Neuronal stem cell (in vitro differentiated cells): ENCODE results near the gene ERCC6L2.

Source experiments
- DNase-seq: peaks from one replicate; pipeline ENCODE4 v3.0.0-alpha.2; 2013; ENCODE audit warnings: low spot score
- H2AFZ ChIP-seq: one replicate; pipeline ENCODE4 v1.6.1; 2013; ENCODE audit warnings: mild to moderate bottlenecking, low read length, inconsistent platforms
- H2AK5ac ChIP-seq: 2 replicates; pipeline ENCODE4 v1.6.1; 2013; ENCODE audit warnings: low read depth, mild to moderate bottlenecking, inconsistent platforms, low read length, moderate library complexity, mixed read lengths
- H2BK120ac ChIP-seq: 2 replicates; pipeline ENCODE4 v1.6.1; 2013; ENCODE audit warnings: low read depth, mild to moderate bottlenecking, inconsistent platforms, low read length, moderate library complexity, mixed read lengths
- H2BK12ac ChIP-seq: one replicate; pipeline ENCODE4 v1.6.1; 2013; ENCODE audit warnings: low read length, inconsistent platforms
- H2BK15ac ChIP-seq: 2 replicates; pipeline ENCODE4 v1.6.1; 2013; ENCODE audit warnings: mild to moderate bottlenecking, low read length, inconsistent platforms, mixed read lengths
- H2BK5ac ChIP-seq: one replicate; pipeline ENCODE4 v1.6.1; 2013; ENCODE audit warnings: inconsistent platforms, mild to moderate bottlenecking, low read length, moderate library complexity
- H3K14ac ChIP-seq: one replicate; pipeline ENCODE4 v1.6.1; 2013; ENCODE audit warnings: low read length, inconsistent platforms
- H3K18ac ChIP-seq: 2 replicates; pipeline ENCODE4 v1.6.1; 2013; ENCODE audit warnings: low read length, inconsistent platforms
- H3K23ac ChIP-seq: 2 replicates; pipeline ENCODE4 v1.6.1; 2013; ENCODE audit warnings: low read depth, mild to moderate bottlenecking, mixed read lengths, low read length, inconsistent platforms; ENCODE audit not compliant: poor library complexity
- H3K27ac ChIP-seq: replicated peaks from 3 replicates; pipeline ENCODE4 v1.5.1; 2013; ENCODE audit warnings: low read length, inconsistent platforms
- H3K27me3 ChIP-seq, 3 experiments: 2 replicates each; pipeline ENCODE4 v1.6.1; 2013; ENCODE audit warnings: low read length in 3 of 3, mild to moderate bottlenecking in 2 of 3, inconsistent platforms in 1 of 3, low read depth in 1 of 3, mixed read lengths in 1 of 3, moderate library complexity in 1 of 3; ENCODE audit not compliant: control insufficient read depth in 3 of 3, insufficient read depth in 3 of 3
- H3K36me3 ChIP-seq, 2 donors: replicated peaks in 1 of 2; 2 replicates each; pipeline ENCODE4 v1.6.1; 2013; ENCODE audit warnings: low read length in 2 of 2; ENCODE audit not compliant: control insufficient read depth in 2 of 2, insufficient read depth in 2 of 2
- H3K4ac ChIP-seq: 2 replicates; pipeline ENCODE4 v1.6.1; 2013; ENCODE audit warnings: inconsistent platforms, mild to moderate bottlenecking, low read length, moderate library complexity
- H3K4me1 ChIP-seq, 2 donors: 1 replicate in 1 of 2; 2 replicates in 1 of 2; pipeline ENCODE4 v1.6.1; 2013; ENCODE audit warnings: low read length in 2 of 2, low read depth in 1 of 2; ENCODE audit not compliant: control insufficient read depth in 2 of 2, insufficient read depth in 1 of 2
- H3K4me2 ChIP-seq: one replicate; pipeline ENCODE4 v1.6.1; 2013; ENCODE audit warnings: mild to moderate bottlenecking, low read length, inconsistent platforms; ENCODE audit not compliant: insufficient read depth, poor library complexity, severe bottlenecking
- H3K4me3 ChIP-seq, 2 donors: 2 replicates each; pipeline ENCODE4 v1.5.1; 2013; ENCODE audit warnings: low read length in 2 of 2, mild to moderate bottlenecking in 2 of 2, inconsistent platforms in 1 of 2, moderate library complexity in 1 of 2
- H3K79me1 ChIP-seq: one replicate; pipeline ENCODE4 v1.6.1; 2013; ENCODE audit warnings: low read depth, mild to moderate bottlenecking, inconsistent platforms, low read length, moderate library complexity
- H3K9ac ChIP-seq: one replicate; pipeline ENCODE4 v1.6.1; 2013; ENCODE audit warnings: mild to moderate bottlenecking, low read depth, low read length, inconsistent platforms; ENCODE audit not compliant: poor library complexity
- H3K9me3 ChIP-seq, 2 donors: replicated peaks in 1 of 2; 2 replicates each; pipeline versions ENCODE3 to v1.6.1; 2013; ENCODE audit warnings: low read length in 2 of 2, mild to moderate bottlenecking in 2 of 2, inconsistent platforms in 1 of 2, low read depth in 1 of 2, mixed read lengths in 1 of 2, moderate library complexity in 1 of 2; ENCODE audit not compliant: control insufficient read depth in 2 of 2, insufficient read depth in 1 of 2
- H4K8ac ChIP-seq: one replicate; pipeline ENCODE4 v1.6.1; 2013; ENCODE audit warnings: low read depth, mild to moderate bottlenecking, inconsistent platforms, low read length, moderate library complexity
- H4K91ac ChIP-seq: one replicate; pipeline ENCODE4 v1.6.1; 2013; ENCODE audit warnings: low read length, low read depth, mild to moderate bottlenecking, inconsistent platforms; ENCODE audit not compliant: poor library complexity
- WGBS, 2 donors: extraction: QIAGEN DNeasy Blood & Tissue Kit; methylation state at CpG; one replicate each; pipeline ENCODE4 v1.1.7; 2013; ENCODE audit warnings: missing lambda C conversion rate in 2 of 2, mixed read lengths in 1 of 2; ENCODE audit not compliant: insufficient read length in 2 of 2, insufficient replicate concordance in 1 of 2; ENCODE audit errors: extremely low coverage in 2 of 2; 5-methylcytosine and 5-hydroxymethylcytosine counted together

ERCC6L2 gene

DNA sequence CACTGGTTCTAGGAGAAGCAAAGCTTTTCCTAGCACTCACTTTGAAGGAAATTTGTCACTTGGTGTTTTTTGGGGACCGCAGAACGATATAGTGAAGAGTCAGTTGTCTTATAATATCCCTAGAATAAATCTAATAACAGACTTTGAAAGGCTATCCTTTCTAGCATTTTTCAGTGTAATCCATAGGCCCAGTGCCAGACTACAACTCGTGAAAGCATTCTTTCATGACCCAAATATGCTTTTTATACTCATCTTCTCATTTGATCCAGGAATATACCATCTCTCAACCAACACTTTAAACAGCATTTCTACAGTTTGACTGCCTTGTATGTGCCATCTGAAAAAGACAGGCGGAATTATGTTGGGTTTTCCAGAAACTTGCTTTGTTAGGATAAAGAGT is 104.0 kb downstream of the ERCC6L2 start:
- Histone ChIP-seq H4K8ac (no peak overlapping the region), H3K23ac (no peak overlapping the region), H2BK5ac (no peak overlapping the region), H3K79me1 (no peaks in the 10 kb centered on the region), H2AFZ (no peak overlapping the region), H2BK12ac (no peak overlapping the region), H3K4me1 (peaks cover 12 to 13% of the 10 kb centered on the region in 2 donors), H4K91ac (no peak overlapping the region), H3K4me3 (no peak overlapping the region), H2AK5ac (no peak overlapping the region), H2BK15ac (no peak overlapping the region), H3K27ac (no peak overlapping the region), H3K4ac (no peak overlapping the region), H2BK120ac (no peak overlapping the region), H3K9ac (no peak overlapping the region), H3K14ac (no peak overlapping the region), H3K4me2 (no peak overlapping the region), H3K18ac (no peak overlapping the region), H3K36me3 (peaks cover 0 to 58% of the 10 kb centered on the region in 2 donors), H3K9me3 (no peaks in the 10 kb centered on the region), H3K27me3 (no peaks in the 10 kb centered on the region)
- whole genome bisulfite sequencing, 2 donors, result no CpG with 5 or more reads among the region's 4 CpGs
- no peak for DNase-seq

DNA sequence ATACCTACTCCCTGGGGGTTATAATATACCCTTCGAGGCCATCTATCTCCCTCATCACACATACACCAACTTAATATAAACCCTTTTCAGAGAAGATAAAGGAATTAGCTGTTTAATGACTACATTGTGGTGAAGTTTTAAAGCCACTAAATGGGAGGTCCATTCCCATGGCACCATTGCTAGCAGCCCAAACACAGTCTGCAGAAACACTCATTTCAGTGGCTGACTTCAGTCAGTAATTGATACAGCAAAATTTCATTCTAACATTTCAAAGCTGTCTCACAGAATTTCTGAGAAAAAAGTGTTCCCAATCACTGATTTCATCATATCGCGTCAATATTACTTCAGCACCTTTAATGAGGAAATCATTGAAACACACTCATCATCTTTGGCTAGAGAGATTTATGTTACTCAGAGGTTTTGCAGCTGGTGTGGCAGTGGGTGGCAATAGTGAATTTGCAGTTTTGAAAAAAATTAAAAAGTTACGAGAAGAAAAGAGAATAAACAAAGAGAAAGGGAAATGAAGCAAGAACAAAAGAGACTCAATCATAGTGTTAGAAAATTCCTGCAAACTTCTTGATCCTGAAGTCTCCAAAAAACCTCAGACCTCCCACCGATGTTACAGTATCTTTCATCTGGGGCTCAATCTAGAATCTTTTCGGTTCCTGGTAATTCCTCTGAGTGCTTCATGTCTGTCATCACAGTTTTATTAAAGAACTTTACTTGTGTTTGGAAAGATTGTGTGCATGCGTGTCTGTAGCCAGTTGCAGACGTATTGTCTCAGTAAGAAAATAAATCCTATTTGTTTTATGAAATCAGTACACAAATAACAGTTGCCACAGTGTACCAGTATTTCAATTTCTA is 105.0 kb downstream of the ERCC6L2 start:
- no peak overlapping the region for H2BK15ac ChIP-seq
- H3K27ac ChIP-seq, result no peak overlapping the region
- no peak overlapping the region for H4K91ac ChIP-seq
- no peaks in the 10 kb centered on the region for H3K27me3 ChIP-seq
- no peak for DNase-seq
- no peak overlapping the region for H3K4ac ChIP-seq
- H3K9ac ChIP-seq, result no peak overlapping the region
- H3K4me2 ChIP-seq, result no peak overlapping the region
- H3K23ac ChIP-seq, result no peak overlapping the region
- H3K36me3 ChIP-seq, result peaks cover 2 to 66% of the 10 kb centered on the region in 2 donors
- H2BK5ac ChIP-seq, result no peak overlapping the region
- H3K9me3 ChIP-seq, result no peaks in the 10 kb centered on the region
- H3K18ac ChIP-seq, result no peak overlapping the region
- H4K8ac ChIP-seq, result no peak overlapping the region
- H2AK5ac ChIP-seq, result no peak overlapping the region
- no peak overlapping the region for H2AFZ ChIP-seq
- H2BK120ac ChIP-seq, result no peak overlapping the region
- H3K79me1 ChIP-seq, result no peaks in the 10 kb centered on the region
- no peak overlapping the region for H2BK12ac ChIP-seq
- 100% methylated on average over 1 of the region's 8 CpGs; no CpG with 5 or more reads in 1 of the 2 donors for WGBS, 2 donors
- no peak overlapping the region for H3K14ac ChIP-seq
- H3K4me3 ChIP-seq, result no peak overlapping the region
- peaks cover 12 to 13% of the 10 kb centered on the region in 2 donors for H3K4me1 ChIP-seq

DNA sequence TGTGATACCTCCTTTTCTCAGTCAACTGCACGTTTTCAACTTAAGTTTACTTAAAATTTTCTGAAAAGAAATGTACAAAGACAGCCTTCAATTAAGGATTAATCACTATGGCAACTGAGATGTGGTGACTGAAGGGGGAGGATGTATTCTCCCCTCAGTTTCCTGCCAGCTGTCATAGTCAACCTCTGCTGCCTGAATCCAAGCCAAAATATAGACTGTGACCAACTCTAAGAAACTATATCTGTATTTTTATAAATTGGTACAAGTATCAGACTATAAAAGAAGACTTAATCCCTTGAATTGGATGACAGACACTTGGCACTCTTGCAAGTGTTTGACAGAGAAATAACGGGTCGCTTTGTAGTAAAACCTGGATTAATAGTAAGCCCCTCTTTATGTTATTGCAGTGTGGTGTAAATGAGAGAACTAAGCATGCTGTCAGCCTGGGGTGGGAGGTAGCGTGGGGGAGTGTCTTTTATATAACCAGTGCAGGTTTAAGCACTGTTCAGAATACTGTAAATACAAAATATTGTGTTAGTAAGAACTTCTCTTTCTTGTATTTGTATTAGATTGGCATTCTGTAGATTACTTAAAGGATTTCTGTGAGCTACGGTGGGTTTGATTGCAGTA is 106.4 kb downstream of the ERCC6L2 start:
- H3K4me3 ChIP-seq, result no peak overlapping the region
- no peak overlapping the region for H2BK15ac ChIP-seq
- peak overlapping the region; percentile 50 for H3K27ac ChIP-seq
- H3K14ac ChIP-seq, result no peak overlapping the region
- H2AK5ac ChIP-seq, result no peak overlapping the region
- H3K9ac ChIP-seq, result no peak overlapping the region
- H4K8ac ChIP-seq, result no peak overlapping the region
- H3K4ac ChIP-seq, result no peak overlapping the region
- no CpG with 5 or more reads among the region's 5 CpGs for WGBS, 2 donors
- H3K79me1 ChIP-seq, result no peaks in the 10 kb centered on the region
- H3K27me3 ChIP-seq, result no peaks in the 10 kb centered on the region
- H2BK120ac ChIP-seq, result no peak overlapping the region
- peaks cover 12 to 13% of the 10 kb centered on the region in 2 donors for H3K4me1 ChIP-seq
- no peak overlapping the region for H2BK5ac ChIP-seq
- H3K18ac ChIP-seq, result no peak overlapping the region
- no peak overlapping the region for H2BK12ac ChIP-seq
- H2AFZ ChIP-seq, result no peak overlapping the region
- no peak overlapping the region for H3K23ac ChIP-seq
- peaks cover 0 to 3% of the 10 kb centered on the region in 2 donors for H3K9me3 ChIP-seq
- H3K36me3 ChIP-seq, result peaks cover 2 to 73% of the 10 kb centered on the region in 2 donors
- peak overlapping the region; percentile 32 for H3K4me2 ChIP-seq
- H4K91ac ChIP-seq, result no peak overlapping the region
- DNase-seq, result peak; percentile 50

DNA sequence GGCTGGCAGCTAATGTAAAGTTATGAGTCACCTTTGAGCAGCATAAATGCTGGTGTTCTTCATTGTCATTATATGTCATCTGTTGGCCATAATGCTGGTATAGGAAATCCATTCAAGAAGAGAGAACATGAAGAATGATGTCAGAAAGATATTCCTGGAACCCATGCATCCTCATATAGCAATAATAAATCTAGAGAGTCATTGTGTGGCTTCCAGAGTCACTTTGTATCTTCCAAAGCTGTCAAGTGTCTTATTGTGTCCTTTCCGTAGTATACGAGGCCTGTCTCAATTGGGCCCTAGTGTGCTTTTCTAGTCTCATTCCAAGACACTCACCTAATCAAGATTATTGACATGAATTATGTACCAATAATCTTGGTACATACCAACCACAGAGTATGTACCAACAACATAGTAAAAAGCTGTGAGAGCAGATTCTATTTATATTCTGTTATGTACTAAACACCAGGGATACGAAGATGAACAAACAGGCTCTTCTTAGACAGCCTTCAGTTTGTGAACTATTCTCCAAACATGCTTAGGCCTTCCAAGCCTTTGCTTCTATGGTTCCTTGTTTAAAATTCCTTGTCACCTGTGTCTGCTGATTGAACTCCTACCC is 110.1 kb downstream of the ERCC6L2 start:
- no peak overlapping the region for H2BK12ac ChIP-seq
- H3K9ac ChIP-seq, result no peak overlapping the region
- H3K4ac ChIP-seq, result no peak overlapping the region
- H3K4me3 ChIP-seq, result no peak overlapping the region
- WGBS, 2 donors, result no CpG with 5 or more reads among the region's 3 CpGs
- no peaks in the 10 kb centered on the region for H3K27me3 ChIP-seq
- H2AFZ ChIP-seq, result no peak overlapping the region
- no peaks in the 10 kb centered on the region for H3K79me1 ChIP-seq
- no peak overlapping the region for H3K4me2 ChIP-seq
- no peak overlapping the region for H3K27ac ChIP-seq
- no peak overlapping the region for H2AK5ac ChIP-seq
- H2BK15ac ChIP-seq, result no peak overlapping the region
- H4K91ac ChIP-seq, result no peak overlapping the region
- H3K9me3 ChIP-seq, result peaks cover 3 to 16% of the 10 kb centered on the region in 2 donors
- H3K23ac ChIP-seq, result no peak overlapping the region
- peaks cover 6 to 11% of the 10 kb centered on the region in 2 donors for H3K4me1 ChIP-seq
- no peak for DNase-seq
- no peak overlapping the region for H3K18ac ChIP-seq
- H2BK120ac ChIP-seq, result no peak overlapping the region
- no peak overlapping the region for H2BK5ac ChIP-seq
- no peak overlapping the region for H3K14ac ChIP-seq
- no peak overlapping the region for H4K8ac ChIP-seq
- H3K36me3 ChIP-seq, result peaks cover 6 to 54% of the 10 kb centered on the region in 2 donors
